Activated CD8-positive, alpha-beta memory T cell treated with anti-CD3 and anti-CD28 coated beads, Interleukin-2, amount 50 U/mL, for 4 hours (primary cell): Measurements from ENCODE around the gene SAPCD2.
A peak's percentile ranks its signal among the peaks of the same experiment; 100 is the strongest.

Experiments used
- DNase-seq: peaks from one replicate; pipeline ENCODE4 v3.0.0-alpha.2; 2020

The SAPCD2 gene

GRCh38 chr9:137106662-137107250, 36.4 kb upstream of the SAPCD2 start:
- no peak for DNase-seq

DNA sequence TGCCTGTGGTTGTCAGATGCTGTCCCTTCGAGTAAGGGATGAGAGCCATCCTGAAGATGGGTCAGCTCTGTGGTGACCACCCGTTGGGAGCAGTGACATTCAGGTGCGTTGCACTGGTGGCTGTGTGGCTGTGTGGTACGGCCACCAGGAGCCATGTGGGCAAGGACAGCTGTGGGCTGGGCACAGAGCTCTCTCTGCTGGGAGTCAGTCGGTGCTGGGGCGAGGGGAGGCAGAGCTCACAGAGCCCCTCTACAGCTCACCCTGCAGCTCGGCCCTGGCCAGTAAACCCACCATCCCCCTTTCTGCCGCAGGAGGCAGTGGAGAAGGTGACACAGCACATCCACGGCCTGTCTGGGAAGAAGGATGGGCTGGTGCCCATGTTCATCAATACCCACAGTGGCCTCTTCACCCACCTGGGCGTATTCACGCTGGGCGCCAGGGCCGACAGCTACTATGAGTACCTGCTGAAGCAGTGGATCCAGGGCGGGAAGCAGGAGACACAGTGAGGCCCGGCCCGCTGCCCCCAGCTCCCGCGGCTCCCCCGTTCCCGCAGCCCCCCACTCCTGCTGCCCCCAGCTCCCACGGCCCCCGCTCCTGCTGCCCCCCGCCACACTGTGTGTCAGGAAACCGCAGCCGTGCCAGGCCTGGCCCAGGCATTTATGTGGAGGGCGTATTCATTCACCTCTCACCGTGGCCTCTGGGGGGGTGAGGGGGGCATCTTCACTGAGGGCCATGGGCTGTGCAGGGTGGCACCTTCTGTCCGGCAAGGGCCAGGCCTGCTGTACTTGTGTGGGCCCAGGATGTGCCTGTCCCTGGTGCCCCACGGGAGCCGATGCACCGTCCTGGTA, 35.7 kb upstream of the SAPCD2 start:
- DNase-seq: no peak

DNA sequence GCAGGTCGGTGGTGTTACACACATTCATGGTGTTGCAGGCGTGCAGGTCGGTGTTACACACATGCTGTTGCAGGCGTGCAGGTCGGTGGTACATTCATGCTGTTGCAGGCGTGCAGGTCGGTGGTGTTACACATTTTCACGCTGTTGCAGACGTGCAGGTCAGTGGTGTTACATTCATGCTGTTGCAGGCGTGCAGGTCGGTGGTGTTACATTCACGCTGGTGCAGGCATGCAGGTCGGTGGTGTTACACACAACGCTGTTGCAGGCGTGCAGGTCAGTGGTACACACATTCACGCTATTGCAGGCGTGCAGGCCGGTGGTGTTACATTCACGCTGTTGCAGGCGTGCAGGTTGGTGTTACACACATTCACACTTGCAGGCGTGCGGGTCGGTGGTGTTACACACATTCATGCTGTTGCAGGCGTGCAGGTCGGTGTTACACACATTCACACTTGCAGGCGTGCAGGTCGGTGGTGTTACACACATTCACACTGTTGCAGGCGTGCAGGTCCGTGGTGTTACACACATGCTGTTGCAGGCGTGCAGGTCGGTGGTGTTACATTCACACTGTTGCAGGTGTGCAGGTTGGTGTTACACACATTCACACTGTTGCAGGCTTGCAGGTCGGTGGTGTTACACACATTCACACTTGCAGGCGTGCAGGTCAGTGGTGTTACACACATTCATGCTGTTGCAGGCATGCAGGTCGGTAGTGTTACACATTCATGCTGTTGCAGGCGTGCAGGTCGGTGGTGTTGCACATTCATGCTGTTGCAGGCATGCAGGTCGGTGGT, 33.0 kb upstream of the SAPCD2 start:
- no peak for DNase-seq

- no peak for DNase-seq
Measured at GRCh38 chr9:137099231-137099630, 28.9 kb upstream of the SAPCD2 start.

DNA sequence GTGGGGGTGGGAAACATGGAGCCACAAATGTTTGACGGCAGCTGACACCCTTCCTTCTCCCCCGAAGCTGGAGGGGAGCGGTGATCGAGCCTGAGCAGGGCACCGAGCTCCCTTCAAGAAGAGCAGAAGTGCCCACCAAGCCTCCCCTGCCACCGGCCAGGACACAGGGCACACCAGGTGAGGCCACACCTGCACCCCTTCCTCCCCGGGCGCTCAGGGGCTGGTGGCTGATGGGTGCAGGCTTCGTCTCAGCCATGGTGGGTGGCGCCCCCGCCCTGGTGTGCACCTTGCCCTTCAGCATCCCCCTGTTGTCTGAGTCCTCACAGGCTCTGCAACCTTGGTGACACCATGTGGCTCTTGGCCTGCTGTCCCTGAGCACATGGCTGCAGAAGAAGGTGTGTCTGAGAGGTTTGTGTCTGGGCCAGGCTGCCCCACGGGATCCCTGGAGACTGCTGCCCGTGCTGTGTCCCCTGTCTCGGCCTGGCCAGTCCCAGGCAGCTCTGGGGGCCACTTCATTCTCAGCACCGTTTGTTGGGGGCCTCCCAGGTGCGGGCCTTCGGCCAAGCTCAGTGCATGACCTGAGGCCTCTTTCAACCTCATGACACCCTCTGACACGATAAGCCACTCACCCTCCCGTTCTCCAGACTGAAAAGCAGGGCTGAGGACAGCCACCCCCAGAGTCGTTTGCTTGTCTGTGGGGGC, 27.6 kb upstream of the SAPCD2 start:
- no peak for DNase-seq

- DNase-seq: no peak
Measured at GRCh38 chr9:137096785-137097546, 26.6 kb upstream of the SAPCD2 start.

- DNase-seq: peak; percentile 84
Measured at GRCh38 chr9:137095664-137096517, 25.5 kb upstream of the SAPCD2 start.

- no peak for DNase-seq
Measured at GRCh38 chr9:137089232-137089947, 19.0 kb upstream of the SAPCD2 start.

DNA sequence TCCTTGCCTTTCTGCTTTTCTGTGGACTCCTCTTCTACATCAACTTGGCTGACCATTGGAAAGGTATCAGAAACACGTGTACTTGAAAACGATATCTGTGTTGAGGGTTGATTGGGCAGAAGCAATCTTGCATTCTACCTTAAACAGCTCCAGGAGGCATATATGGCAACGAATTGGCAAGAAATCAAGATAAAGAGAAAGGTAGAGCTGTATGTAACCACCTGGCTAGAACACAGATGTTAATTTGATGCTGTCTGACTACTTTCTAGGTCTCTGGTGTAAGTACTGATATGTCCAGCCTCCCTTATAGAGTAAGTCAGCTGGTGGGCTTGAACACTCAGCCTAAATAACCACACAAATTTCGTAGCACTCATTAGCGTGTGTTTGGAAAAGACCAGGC, 17.8 kb upstream of the SAPCD2 start:
- DNase-seq: no peak

GRCh38 chr9:137087409-137087925, 17.1 kb upstream of the SAPCD2 start:
- DNase-seq: no peak

- DNase-seq: peak; percentile 100
Measured at GRCh38 chr9:137086531-137087408, 16.4 kb upstream of the SAPCD2 start, which contains the start of gene MAN1B1. MAN1B1 (plus strand) TSS chr9:137086985; CDS start chr9:137087000, 15 bp downstream.

- peak; percentile 33 for DNase-seq
Measured at GRCh38 chr9:137085920-137086530, 15.7 kb upstream of the SAPCD2 start.

GRCh38 chr9:137084526-137084925, 14.2 kb upstream of the SAPCD2 start:
- DNase-seq: no peak

DNA sequence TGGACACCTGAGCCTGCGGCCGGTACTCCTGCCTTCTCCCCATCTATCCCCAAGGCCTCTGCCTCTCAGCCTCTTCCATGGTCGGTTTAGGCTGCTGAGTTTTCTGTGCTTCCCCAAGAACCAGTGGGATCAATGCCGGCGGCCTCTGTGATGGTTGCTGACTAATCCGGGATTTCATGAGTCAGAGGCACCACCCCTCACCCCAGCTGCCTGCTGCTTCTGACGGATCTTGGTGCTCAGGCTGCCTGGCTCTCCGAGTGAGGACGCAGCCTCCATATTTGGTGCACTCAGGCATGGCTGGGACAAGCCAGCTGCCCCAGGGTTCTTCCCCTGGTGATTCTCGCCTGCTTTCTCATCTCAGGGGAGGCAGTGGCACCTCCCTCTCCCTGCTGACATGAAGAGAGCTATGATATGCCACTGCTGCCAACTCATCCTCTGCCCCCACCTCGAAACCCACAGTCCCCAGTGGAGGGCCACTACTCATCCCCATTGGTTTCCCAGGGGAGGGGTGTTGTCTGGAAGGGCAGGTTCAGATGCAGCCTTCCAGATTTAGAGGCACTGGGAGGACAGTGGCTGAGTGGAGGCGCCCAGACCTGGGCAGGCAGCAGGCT, 13.1 kb upstream of the SAPCD2 start:
- DNase-seq: no peak

- DNase-seq: no peak
Measured at GRCh38 chr9:137082925-137083290, 12.6 kb upstream of the SAPCD2 start.

GRCh38 chr9:137082222-137082924, 12.0 kb upstream of the SAPCD2 start:
- no peak for DNase-seq

DNA sequence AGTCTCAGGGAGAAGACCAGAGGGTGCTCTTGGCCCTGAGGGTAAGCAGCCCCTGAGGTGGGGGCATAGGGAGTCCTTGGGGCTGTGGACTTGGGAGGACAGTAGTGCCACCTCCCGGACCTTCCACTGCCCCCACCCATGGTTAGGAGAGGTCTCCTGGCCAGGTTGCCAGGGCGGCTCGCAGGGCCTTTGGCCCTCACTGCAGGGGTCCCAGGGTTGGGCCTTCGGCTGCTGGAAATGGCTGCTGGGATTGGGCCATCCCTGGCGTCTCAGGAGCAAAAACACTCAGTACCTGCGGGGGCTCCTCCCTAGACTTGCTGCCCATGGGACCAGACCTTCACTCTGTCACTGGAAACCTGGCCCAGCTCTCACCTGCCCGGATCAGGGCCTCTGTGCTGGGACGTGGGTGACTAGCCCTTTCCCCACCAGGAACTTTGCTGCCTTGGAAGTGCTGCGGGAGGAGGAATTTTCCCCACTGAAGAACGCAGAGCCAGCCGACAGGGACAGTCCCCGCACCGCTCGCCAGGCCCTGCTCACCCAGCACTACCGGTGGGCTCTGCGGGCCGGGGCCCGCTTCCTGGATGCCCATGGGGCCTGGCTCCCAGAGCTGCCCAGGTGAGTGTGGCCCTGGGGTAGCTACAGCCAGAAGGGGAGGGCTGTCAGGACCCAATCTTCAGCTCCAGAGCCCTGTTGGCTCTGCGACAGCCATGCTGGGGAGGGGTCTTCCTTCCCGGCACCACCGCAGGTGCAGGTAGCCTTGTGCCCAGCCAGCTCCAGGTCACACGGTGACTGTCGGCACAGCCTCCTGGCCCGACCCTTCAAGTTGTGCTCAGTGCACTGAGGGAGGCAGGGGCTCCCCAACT, 10.1 kb upstream of the SAPCD2 start:
- DNase-seq: no peak
